K562 (cell line): ENCODE results near the gene PDZRN4. TPM values are rescaled to one million over a fixed set of nuclear protein-coding genes. Genes with fewer than 3 reads are reported as not detected.

Experiments
- ELF2 ChIP-seq: fragments of 250-450 bp; sonication (Bioruptor Pico); IDR thresholded peaks from 2 replicates; pipeline ENCODE4 v1.5.0; 2021; ENCODE audit warnings: mild to moderate bottlenecking
- ERF ChIP-seq: fragments of 450-650 bp; formaldehyde crosslinking; IDR thresholded peaks from 2 replicates; pipeline ENCODE4 v1.4.0; 2020; ENCODE audit warnings: mild to moderate bottlenecking, mixed read lengths
- KHSRP ChIP-seq: fragments of 450-650 bp; IDR thresholded peaks from 2 replicates; pipeline ENCODE4 v1.6.1; 2017
- MCM3 ChIP-seq: fragments of 450-650 bp; IDR thresholded peaks from 2 replicates; pipeline ENCODE4 v1.6.1; 2016
- MEIS2 ChIP-seq: fragments of 450-650 bp; IDR thresholded peaks from 2 replicates; pipeline ENCODE4 v1.6.1; 2014; ENCODE audit warnings: mild to moderate bottlenecking; ENCODE audit not compliant: partially characterized antibody
- NFATC3 ChIP-seq: fragments of 450-650 bp; IDR thresholded peaks from 2 replicates; pipeline ENCODE4 v1.6.1; 2017; ENCODE audit warnings: mild to moderate bottlenecking
- ZFP1 ChIP-seq: fragments of 450-650 bp; formaldehyde crosslinking; IDR thresholded peaks from 2 replicates; pipeline ENCODE4 v1.4.0; 2020; ENCODE audit warnings: mild to moderate bottlenecking, mixed read lengths
- ZNF316 ChIP-seq: fragments of 450-650 bp; IDR thresholded peaks from 2 replicates; pipeline ENCODE4 v1.6.1; 2016
- polyA plus RNA-seq, 8 experiments: library from polyadenylated mRNA; depleted of rRNA in 4 of 8; stranded (reverse) in 5 of 8; unstranded in 3 of 8; fragments of >200 nt; fragmentation: Nextera tagmentation in 2 of 8; fragmentation: Illumina TruSeq in 1 of 8; extraction: Ambion mirVana in 2 of 8; extraction: Trizol in 1 of 8; gene quantifications; 2 replicates each; pipeline versions ENCODE4 v1.2.1 to v1.2.3, GENCODE V29; 2011 to 2014; ENCODE audit warnings: inconsistent platforms in 1 of 8, missing spikeins in 1 of 8
- total RNA-seq, 7 experiments: library from RNA; depleted of rRNA in 6 of 7; stranded (reverse); fragments of >200 nt in 6 of 7; fragmentation: Illumina TruSeq in 2 of 7; extraction: Trizol in 2 of 7; gene quantifications; 2 replicates each; pipeline versions ENCODE4 v1.2.1 to v1.2.3, GENCODE V29; 2011 to 2021; ENCODE audit warnings: low replicate concordance in 1 of 7
- TF ChIP-seq, protein P1 (sequence below): fragments of 450-650 bp; IDR thresholded peaks from 2 replicates; pipeline ENCODE4 v1.6.1; 2016; ENCODE audit warnings: mild to moderate bottlenecking, moderate library complexity
- TF ChIP-seq, protein P2 (sequence below): fragments of 150-350 bp; IDR thresholded peaks from 2 replicates; pipeline ENCODE4 v1.6.1; 2014; ENCODE audit warnings: low read depth, mild to moderate bottlenecking, low read length, borderline replicate concordance
- TF ChIP-seq, protein P3 (sequence below): fragments of 450-650 bp; IDR thresholded peaks from 2 replicates; pipeline ENCODE4 v1.6.1; 2016; ENCODE audit warnings: low read depth, mild to moderate bottlenecking, moderate library complexity
- TF ChIP-seq, protein P4 (sequence below): IDR thresholded peaks from 2 replicates; pipeline ENCODE4 v1.6.1; 2011; ENCODE audit warnings: borderline replicate concordance, low read depth, mild to moderate bottlenecking, moderate library complexity, low read length; ENCODE audit not compliant: insufficient read depth, poor library complexity, severe bottlenecking

The PDZRN4 gene
- total and polyA plus RNA-seq, 9 of the 15 experiments (the other 6 are each of a cell fraction or from before 2014, with no cell fraction given), result not detected

DNA sequence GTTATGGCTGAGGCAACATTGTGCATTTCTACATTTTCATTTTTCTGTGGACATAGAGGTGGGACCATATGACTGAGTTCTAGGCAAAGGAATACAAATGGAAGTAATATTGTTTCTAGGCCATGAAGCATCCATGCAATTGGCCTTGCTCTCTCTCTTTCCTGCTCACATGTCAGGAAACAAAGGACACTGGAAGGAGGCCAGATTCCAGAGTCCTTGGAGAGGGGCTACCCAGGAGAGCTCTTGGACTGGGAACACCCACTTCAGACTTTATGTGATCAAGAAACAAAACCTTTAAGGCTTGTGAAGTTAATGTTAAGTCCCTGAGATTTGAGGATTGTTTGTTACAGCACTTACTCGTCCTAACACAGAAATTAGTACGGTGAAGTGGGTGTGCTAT, 32.8 kb downstream of the PDZRN4 start (continued):
- TF ChIP-seq, protein P1, sequence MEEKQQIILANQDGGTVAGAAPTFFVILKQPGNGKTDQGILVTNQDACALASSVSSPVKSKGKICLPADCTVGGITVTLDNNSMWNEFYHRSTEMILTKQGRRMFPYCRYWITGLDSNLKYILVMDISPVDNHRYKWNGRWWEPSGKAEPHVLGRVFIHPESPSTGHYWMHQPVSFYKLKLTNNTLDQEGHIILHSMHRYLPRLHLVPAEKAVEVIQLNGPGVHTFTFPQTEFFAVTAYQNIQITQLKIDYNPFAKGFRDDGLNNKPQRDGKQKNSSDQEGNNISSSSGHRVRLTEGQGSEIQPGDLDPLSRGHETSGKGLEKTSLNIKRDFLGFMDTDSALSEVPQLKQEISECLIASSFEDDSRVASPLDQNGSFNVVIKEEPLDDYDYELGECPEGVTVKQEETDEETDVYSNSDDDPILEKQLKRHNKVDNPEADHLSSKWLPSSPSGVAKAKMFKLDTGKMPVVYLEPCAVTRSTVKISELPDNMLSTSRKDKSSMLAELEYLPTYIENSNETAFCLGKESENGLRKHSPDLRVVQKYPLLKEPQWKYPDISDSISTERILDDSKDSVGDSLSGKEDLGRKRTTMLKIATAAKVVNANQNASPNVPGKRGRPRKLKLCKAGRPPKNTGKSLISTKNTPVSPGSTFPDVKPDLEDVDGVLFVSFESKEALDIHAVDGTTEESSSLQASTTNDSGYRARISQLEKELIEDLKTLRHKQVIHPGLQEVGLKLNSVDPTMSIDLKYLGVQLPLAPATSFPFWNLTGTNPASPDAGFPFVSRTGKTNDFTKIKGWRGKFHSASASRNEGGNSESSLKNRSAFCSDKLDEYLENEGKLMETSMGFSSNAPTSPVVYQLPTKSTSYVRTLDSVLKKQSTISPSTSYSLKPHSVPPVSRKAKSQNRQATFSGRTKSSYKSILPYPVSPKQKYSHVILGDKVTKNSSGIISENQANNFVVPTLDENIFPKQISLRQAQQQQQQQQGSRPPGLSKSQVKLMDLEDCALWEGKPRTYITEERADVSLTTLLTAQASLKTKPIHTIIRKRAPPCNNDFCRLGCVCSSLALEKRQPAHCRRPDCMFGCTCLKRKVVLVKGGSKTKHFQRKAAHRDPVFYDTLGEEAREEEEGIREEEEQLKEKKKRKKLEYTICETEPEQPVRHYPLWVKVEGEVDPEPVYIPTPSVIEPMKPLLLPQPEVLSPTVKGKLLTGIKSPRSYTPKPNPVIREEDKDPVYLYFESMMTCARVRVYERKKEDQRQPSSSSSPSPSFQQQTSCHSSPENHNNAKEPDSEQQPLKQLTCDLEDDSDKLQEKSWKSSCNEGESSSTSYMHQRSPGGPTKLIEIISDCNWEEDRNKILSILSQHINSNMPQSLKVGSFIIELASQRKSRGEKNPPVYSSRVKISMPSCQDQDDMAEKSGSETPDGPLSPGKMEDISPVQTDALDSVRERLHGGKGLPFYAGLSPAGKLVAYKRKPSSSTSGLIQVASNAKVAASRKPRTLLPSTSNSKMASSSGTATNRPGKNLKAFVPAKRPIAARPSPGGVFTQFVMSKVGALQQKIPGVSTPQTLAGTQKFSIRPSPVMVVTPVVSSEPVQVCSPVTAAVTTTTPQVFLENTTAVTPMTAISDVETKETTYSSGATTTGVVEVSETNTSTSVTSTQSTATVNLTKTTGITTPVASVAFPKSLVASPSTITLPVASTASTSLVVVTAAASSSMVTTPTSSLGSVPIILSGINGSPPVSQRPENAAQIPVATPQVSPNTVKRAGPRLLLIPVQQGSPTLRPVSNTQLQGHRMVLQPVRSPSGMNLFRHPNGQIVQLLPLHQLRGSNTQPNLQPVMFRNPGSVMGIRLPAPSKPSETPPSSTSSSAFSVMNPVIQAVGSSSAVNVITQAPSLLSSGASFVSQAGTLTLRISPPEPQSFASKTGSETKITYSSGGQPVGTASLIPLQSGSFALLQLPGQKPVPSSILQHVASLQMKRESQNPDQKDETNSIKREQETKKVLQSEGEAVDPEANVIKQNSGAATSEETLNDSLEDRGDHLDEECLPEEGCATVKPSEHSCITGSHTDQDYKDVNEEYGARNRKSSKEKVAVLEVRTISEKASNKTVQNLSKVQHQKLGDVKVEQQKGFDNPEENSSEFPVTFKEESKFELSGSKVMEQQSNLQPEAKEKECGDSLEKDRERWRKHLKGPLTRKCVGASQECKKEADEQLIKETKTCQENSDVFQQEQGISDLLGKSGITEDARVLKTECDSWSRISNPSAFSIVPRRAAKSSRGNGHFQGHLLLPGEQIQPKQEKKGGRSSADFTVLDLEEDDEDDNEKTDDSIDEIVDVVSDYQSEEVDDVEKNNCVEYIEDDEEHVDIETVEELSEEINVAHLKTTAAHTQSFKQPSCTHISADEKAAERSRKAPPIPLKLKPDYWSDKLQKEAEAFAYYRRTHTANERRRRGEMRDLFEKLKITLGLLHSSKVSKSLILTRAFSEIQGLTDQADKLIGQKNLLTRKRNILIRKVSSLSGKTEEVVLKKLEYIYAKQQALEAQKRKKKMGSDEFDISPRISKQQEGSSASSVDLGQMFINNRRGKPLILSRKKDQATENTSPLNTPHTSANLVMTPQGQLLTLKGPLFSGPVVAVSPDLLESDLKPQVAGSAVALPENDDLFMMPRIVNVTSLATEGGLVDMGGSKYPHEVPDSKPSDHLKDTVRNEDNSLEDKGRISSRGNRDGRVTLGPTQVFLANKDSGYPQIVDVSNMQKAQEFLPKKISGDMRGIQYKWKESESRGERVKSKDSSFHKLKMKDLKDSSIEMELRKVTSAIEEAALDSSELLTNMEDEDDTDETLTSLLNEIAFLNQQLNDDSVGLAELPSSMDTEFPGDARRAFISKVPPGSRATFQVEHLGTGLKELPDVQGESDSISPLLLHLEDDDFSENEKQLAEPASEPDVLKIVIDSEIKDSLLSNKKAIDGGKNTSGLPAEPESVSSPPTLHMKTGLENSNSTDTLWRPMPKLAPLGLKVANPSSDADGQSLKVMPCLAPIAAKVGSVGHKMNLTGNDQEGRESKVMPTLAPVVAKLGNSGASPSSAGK, result no peak
- no peak for TF ChIP-seq MCM3
- TF ChIP-seq, protein P2, sequence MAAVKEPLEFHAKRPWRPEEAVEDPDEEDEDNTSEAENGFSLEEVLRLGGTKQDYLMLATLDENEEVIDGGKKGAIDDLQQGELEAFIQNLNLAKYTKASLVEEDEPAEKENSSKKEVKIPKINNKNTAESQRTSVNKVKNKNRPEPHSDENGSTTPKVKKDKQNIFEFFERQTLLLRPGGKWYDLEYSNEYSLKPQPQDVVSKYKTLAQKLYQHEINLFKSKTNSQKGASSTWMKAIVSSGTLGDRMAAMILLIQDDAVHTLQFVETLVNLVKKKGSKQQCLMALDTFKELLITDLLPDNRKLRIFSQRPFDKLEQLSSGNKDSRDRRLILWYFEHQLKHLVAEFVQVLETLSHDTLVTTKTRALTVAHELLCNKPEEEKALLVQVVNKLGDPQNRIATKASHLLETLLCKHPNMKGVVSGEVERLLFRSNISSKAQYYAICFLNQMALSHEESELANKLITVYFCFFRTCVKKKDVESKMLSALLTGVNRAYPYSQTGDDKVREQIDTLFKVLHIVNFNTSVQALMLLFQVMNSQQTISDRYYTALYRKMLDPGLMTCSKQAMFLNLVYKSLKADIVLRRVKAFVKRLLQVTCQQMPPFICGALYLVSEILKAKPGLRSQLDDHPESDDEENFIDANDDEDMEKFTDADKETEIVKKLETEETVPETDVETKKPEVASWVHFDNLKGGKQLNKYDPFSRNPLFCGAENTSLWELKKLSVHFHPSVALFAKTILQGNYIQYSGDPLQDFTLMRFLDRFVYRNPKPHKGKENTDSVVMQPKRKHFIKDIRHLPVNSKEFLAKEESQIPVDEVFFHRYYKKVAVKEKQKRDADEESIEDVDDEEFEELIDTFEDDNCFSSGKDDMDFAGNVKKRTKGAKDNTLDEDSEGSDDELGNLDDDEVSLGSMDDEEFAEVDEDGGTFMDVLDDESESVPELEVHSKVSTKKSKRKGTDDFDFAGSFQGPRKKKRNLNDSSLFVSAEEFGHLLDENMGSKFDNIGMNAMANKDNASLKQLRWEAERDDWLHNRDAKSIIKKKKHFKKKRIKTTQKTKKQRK, result no peak
- TF ChIP-seq KHSRP, result no peak
- no peak for TF ChIP-seq ZNF316
- TF ChIP-seq ELF2 (CRISPR knock-in tag), result no peak
- TF ChIP-seq MEIS2, result no peak
- TF ChIP-seq, protein P3, sequence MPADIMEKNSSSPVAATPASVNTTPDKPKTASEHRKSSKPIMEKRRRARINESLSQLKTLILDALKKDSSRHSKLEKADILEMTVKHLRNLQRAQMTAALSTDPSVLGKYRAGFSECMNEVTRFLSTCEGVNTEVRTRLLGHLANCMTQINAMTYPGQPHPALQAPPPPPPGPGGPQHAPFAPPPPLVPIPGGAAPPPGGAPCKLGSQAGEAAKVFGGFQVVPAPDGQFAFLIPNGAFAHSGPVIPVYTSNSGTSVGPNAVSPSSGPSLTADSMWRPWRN, result no peak
- no peak for TF ChIP-seq NFATC3
- TF ChIP-seq ZFP1, result no peak
- TF ChIP-seq ERF (CRISPR knock-in tag), result no peak
- TF ChIP-seq, protein P4, sequence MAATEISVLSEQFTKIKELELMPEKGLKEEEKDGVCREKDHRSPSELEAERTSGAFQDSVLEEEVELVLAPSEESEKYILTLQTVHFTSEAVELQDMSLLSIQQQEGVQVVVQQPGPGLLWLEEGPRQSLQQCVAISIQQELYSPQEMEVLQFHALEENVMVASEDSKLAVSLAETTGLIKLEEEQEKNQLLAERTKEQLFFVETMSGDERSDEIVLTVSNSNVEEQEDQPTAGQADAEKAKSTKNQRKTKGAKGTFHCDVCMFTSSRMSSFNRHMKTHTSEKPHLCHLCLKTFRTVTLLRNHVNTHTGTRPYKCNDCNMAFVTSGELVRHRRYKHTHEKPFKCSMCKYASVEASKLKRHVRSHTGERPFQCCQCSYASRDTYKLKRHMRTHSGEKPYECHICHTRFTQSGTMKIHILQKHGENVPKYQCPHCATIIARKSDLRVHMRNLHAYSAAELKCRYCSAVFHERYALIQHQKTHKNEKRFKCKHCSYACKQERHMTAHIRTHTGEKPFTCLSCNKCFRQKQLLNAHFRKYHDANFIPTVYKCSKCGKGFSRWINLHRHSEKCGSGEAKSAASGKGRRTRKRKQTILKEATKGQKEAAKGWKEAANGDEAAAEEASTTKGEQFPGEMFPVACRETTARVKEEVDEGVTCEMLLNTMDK, result no peak
